GM20000 (cell line): ENCODE results near the gene CLEC20A.

Experiments used
- DNase-seq: peaks from one replicate; pipeline ENCODE4 v3.0.0; 2012; ENCODE audit warnings: low spot score
- CTCF ChIP-seq: IDR thresholded peaks from 2 replicates; pipeline ENCODE4 v1.5.1; 2012; ENCODE audit warnings: mild to moderate bottlenecking, control low read depth; ENCODE audit errors: extremely low read depth, missing control alignments

Gene CLEC20A

GRCh38 chr1:178540204-178540603, 43.4 kb upstream of the CLEC20A start:
- no peak for TF ChIP-seq CTCF
- no peak for DNase-seq

- no peak for TF ChIP-seq CTCF
- no peak for DNase-seq
Measured at GRCh38 chr1:178539291-178539690, 42.5 kb upstream of the CLEC20A start.

GRCh38 chr1:178538192-178538916, 41.6 kb upstream of the CLEC20A start:
- no peak for DNase-seq
- TF ChIP-seq CTCF, result no peak

GRCh38 chr1:178537382-178538090, 40.8 kb upstream of the CLEC20A start:
- no peak for DNase-seq
- no peak for TF ChIP-seq CTCF

- no peak for DNase-seq
- no peak for TF ChIP-seq CTCF
Measured at GRCh38 chr1:178536844-178537371, 40.1 kb upstream of the CLEC20A start.

- DNase-seq, result no peak
- no peak for TF ChIP-seq CTCF
Measured at GRCh38 chr1:178536329-178536728, 39.6 kb upstream of the CLEC20A start.
